K562 (cell line): ENCODE data around the gene CCDC50. TPM values are rescaled to one million over a fixed set of nuclear protein-coding genes. Genes with fewer than 3 reads are reported as not detected.

Source experiments
- ATAC-seq: fragments of 200-7000 bp; cut with Tn5 transposase; 3 replicates; pipeline ENCODE4 v1.9.1; 2020; ENCODE audit warnings: moderate library complexity
- BruUV-seq: library from RNA; stranded (reverse); fragments of 400-500 nt; replicated peaks from 2 replicates; lab custom pipeline; 2021; lab: Mats Ljungman, UMichigan
- CTCF ChIA-PET: fragments of 300-600 bp; formaldehyde crosslinking; extraction: SDS; loops from one replicate; lab custom pipeline; 2021; ENCODE audit warnings: low intra/inter-chr PET ratio; lab: Yijun Ruan, JAX
- POLR2A ChIA-PET: fragments of 300-600, 350-650 bp; sonication (Branson Sonifier 250); formaldehyde crosslinking; extraction: SDS; loops from one replicate; lab custom pipeline; 2021; ENCODE audit warnings: antibody characterized with exemption, inconsistent platforms; lab: Yijun Ruan, JAX
- DNase-seq, 4 experiments: peaks; one replicate each; pipeline versions ENCODE4 v3.0.0 to v3.0.0-alpha.2; 2011 to 2018; ENCODE audit warnings: low spot score in 3 of 4, mixed read lengths in 3 of 4; ENCODE audit errors: extremely low read depth in 1 of 4
- FAIRE-seq: peaks from 2 replicates; lab custom pipeline; 2011; peaks lifted over from hg19 to GRCh38; lab: Jason Lieb, UNC
- H2AFZ ChIP-seq: 2 replicates; pipeline ENCODE4 v1.6.0; 2011; ENCODE audit warnings: low read depth, low read length, control low read depth, inconsistent platforms
- H3K27ac ChIP-seq: fragments of 200-600 bp; 3 replicates; pipeline ENCODE4 v1.8.0; 2011; ENCODE audit warnings: low read depth, mild to moderate bottlenecking, control low read depth, inconsistent platforms, low read length, moderate library complexity, mixed read lengths; ENCODE audit errors: extremely low read depth
- H3K27me3 ChIP-seq, 2 experiments: fragments of 300-600 bp in 1 of 2; 2 replicates in 1 of 2; 3 replicates in 1 of 2; pipeline versions ENCODE4 v1.6.0 to v1.8.0; 2011; ENCODE audit warnings: inconsistent platforms in 2 of 2, low read length in 2 of 2, mild to moderate bottlenecking in 1 of 2, mixed read lengths in 1 of 2, moderate library complexity in 1 of 2; ENCODE audit not compliant: control insufficient read depth in 2 of 2, insufficient read depth in 2 of 2
- H3K36me3 ChIP-seq: fragments of 300-600 bp; 3 replicates; pipeline ENCODE4 v1.8.0; 2011; ENCODE audit warnings: mild to moderate bottlenecking, low read length, inconsistent platforms; ENCODE audit not compliant: control insufficient read depth, insufficient read depth
- H3K4me1 ChIP-seq, 2 experiments: fragments of 200-600 bp in 1 of 2; replicated peaks in 1 of 2; 2 replicates in 1 of 2; 3 replicates in 1 of 2; pipeline versions ENCODE4 v1.5.1 to v1.8.0; 2011; ENCODE audit warnings: inconsistent platforms in 2 of 2, low read length in 2 of 2, mild to moderate bottlenecking in 1 of 2, mixed read lengths in 1 of 2, moderate library complexity in 1 of 2; ENCODE audit not compliant: control insufficient read depth in 2 of 2, insufficient read depth in 2 of 2
- H3K4me2 ChIP-seq: 2 replicates; pipeline ENCODE4 v1.6.1; 2011; ENCODE audit warnings: low read length, control low read depth, inconsistent platforms, mixed read lengths; ENCODE audit not compliant: insufficient read depth
- H3K4me3 ChIP-seq: fragments of 200-600 bp; sonication (generic), shearing (Covaris generic); 2 replicates; pipeline ENCODE4 v1.5.1; 2016; ENCODE audit warnings: control low read depth, inconsistent platforms
- H3K79me2 ChIP-seq: fragments of 200-600 bp; 3 replicates; pipeline ENCODE4 v1.8.0; 2011; ENCODE audit warnings: low read length, inconsistent platforms; ENCODE audit not compliant: control insufficient read depth, insufficient read depth
- H3K9ac ChIP-seq, 2 experiments: 2 replicates each; pipeline versions ENCODE4 v1.6.0 to v1.6.1; 2011; ENCODE audit warnings: low read depth in 2 of 2, low read length in 2 of 2, control low read depth in 1 of 2, inconsistent platforms in 1 of 2, mild to moderate bottlenecking in 1 of 2, mixed read lengths in 1 of 2; ENCODE audit not compliant: insufficient read depth in 1 of 2
- H3K9me1 ChIP-seq: one replicate; pipeline ENCODE4 v1.6.0; 2011; ENCODE audit warnings: inconsistent platforms, mild to moderate bottlenecking, low read length, moderate library complexity; ENCODE audit not compliant: control insufficient read depth, insufficient read depth
- H3K9me3 ChIP-seq: replicated peaks from 2 replicates; pipeline ENCODE4 v1.5.1; 2011; ENCODE audit warnings: low read depth, low read length, inconsistent platforms; ENCODE audit not compliant: control insufficient read depth, insufficient read depth
- H4K20me1 ChIP-seq: replicated peaks from 2 replicates; pipeline ENCODE4 v1.6.1; 2011; ENCODE audit warnings: low read length, inconsistent platforms, mixed read lengths; ENCODE audit not compliant: control insufficient read depth, insufficient read depth
- E2F3 ChIP-seq: fragments of 250-450 bp; sonication (Bioruptor Pico); IDR thresholded peaks from 2 replicates; pipeline ENCODE4 v1.4.0; 2020; ENCODE audit warnings: mild to moderate bottlenecking
- NR3C1 ChIP-seq: sonication (generic); formaldehyde crosslinking; IDR thresholded peaks from 2 replicates; pipeline ENCODE4 v1.8.1; 2022; ENCODE audit warnings: missing genetic modification reagents
- ZNF174 ChIP-seq: fragments of 250-450 bp; sonication (Bioruptor Pico); IDR thresholded peaks from 2 replicates; pipeline ENCODE4 v1.4.0; 2020; ENCODE audit warnings: mild to moderate bottlenecking
- WGBS: fragments of 100-300 bp; shearing (Covaris generic); methylation state at CpG from one replicate; pipeline ENCODE4 v1.1.6; 2016; ENCODE audit warnings: low coverage, mixed read lengths; ENCODE audit not compliant: insufficient coverage; ENCODE audit errors: missing lambda C conversion rate; 5-methylcytosine and 5-hydroxymethylcytosine counted together
- in situ Hi-C: fragments of 300-500 bp; cut with MboI; formaldehyde crosslinking; loops from 4 replicates; pipeline ENCODE4 v1.15.0; 2018; ENCODE audit warnings: inconsistent platforms, mixed read lengths
- intact Hi-C: fragments of 100-400 bp; cut with micrococcal nuclease; formaldehyde crosslinking; loops from 2 replicates; pipeline ENCODE4 v1.14.2; 2022
- polyA plus RNA-seq, 8 experiments: library from polyadenylated mRNA; depleted of rRNA in 4 of 8; stranded (reverse) in 5 of 8; unstranded in 3 of 8; fragments of >200 nt; fragmentation: Nextera tagmentation in 2 of 8; fragmentation: Illumina TruSeq in 1 of 8; extraction: Ambion mirVana in 2 of 8; extraction: Trizol in 1 of 8; gene quantifications; 2 replicates each; pipeline versions ENCODE4 v1.2.1 to v1.2.3, GENCODE V29; 2011 to 2014; ENCODE audit warnings: inconsistent platforms in 1 of 8, missing spikeins in 1 of 8
- total RNA-seq, 7 experiments: library from RNA; depleted of rRNA in 6 of 7; stranded (reverse); fragments of >200 nt in 6 of 7; fragmentation: Illumina TruSeq in 2 of 7; extraction: Trizol in 2 of 7; gene quantifications; 2 replicates each; pipeline versions ENCODE4 v1.2.1 to v1.2.3, GENCODE V29; 2011 to 2021; ENCODE audit warnings: low replicate concordance in 1 of 7
- TF ChIP-seq, protein P1 (sequence below): sonication (generic); formaldehyde crosslinking; IDR thresholded peaks from 2 replicates; pipeline ENCODE4 v1.8.1; 2023; ENCODE audit warnings: mild to moderate bottlenecking, missing genetic modification reagents
- TF ChIP-seq, protein P2 (sequence below): fragments of 200-800 bp; sonication (Bioruptor generic); IDR thresholded peaks from 2 replicates; pipeline ENCODE4 v1.6.1; 2016; ENCODE audit warnings: missing genetic modification characterization, missing compliant biosample characterization

CCDC50 gene
- total and polyA plus RNA-seq, 9 of the 15 experiments (the other 6 are each of a cell fraction or from before 2014, with no cell fraction given): 8.4 to 63.4 (median 40.4) TPM

DNA sequence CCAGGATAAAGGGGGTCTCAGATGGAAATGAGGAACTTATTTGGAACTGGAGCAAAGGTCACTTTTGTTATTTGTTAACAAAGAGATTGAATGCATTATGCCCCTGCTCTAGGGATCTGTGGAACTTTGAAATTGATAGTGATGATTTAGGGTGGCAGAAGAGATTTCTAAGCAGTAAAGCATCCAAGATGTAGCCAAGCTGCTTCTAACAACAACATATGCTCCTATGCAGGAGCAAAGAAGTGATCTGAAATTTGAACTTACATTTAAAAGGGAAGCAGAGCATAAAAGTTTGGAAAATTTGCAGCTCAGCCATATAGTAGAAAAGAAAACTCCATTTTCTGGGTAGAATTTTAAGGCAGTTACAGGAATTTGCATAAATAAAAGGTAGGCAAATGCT lies 30.3 kb upstream of the CCDC50 start (continued):
- no peak for TF ChIP-seq E2F3 (CRISPR knock-in tag)
- no peak for TF ChIP-seq NR3C1 (CRISPR knock-in tag)

DNA sequence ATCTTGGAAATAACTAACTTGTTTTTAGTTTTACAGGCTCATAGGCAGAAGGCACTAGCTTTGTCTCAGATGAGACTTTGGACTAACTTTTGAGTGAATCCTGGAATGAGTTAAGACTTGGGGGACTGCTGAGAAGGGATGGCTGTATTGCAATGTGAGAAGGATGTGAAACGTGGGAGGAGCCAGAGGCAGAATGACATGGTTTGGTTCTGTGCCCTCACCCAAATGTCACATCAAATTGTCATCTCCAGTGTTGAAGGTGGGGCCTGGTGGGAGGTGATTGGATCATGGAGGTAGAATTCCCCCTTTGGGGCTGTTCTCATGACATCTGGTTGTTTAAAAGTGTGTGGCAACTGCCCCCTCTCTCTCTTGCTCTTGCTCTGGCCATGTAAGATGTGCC lies 28.8 kb upstream of the CCDC50 start:
- CTCF ChIA-PET: no interaction called here
- Histone ChIP-seq H3K9ac (no peak overlapping the region), H3K4me2 (no peak overlapping the region), H2AFZ (no peak overlapping the region), H3K4me3 (no peak overlapping the region), H3K4me1 (no peaks in the 10 kb centered on the region; a peak in 1 of 5 replicates), H4K20me1 (no peaks in the 10 kb centered on the region), H3K36me3 (no peaks in the 10 kb centered on the region), H3K9me1 (no peaks in the 10 kb centered on the region), H3K27ac (no peak overlapping the region), H3K27me3 (peaks cover 0 to 3% of the 10 kb centered on the region in 2 experiments; a peak in 2 of 5 replicates), H3K9me3 (no peaks in the 10 kb centered on the region), H3K79me2 (no peaks in the 10 kb centered on the region)
- intact Hi-C loops (no loop called here), in situ Hi-C loops (no loop called here)
- no TSS peak for BruUV-seq
- FAIRE-seq (no peak), DNase-seq (no peak), ATAC-seq (no peak)
- TF ChIP-seq ZNF174: no peak
- TF ChIP-seq, protein P1, sequence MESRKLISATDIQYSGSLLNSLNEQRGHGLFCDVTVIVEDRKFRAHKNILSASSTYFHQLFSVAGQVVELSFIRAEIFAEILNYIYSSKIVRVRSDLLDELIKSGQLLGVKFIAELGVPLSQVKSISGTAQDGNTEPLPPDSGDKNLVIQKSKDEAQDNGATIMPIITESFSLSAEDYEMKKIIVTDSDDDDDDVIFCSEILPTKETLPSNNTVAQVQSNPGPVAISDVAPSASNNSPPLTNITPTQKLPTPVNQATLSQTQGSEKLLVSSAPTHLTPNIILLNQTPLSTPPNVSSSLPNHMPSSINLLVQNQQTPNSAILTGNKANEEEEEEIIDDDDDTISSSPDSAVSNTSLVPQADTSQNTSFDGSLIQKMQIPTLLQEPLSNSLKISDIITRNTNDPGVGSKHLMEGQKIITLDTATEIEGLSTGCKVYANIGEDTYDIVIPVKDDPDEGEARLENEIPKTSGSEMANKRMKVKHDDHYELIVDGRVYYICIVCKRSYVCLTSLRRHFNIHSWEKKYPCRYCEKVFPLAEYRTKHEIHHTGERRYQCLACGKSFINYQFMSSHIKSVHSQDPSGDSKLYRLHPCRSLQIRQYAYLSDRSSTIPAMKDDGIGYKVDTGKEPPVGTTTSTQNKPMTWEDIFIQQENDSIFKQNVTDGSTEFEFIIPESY (CRISPR knock-in tag): no peak
- TF ChIP-seq, protein P2, sequence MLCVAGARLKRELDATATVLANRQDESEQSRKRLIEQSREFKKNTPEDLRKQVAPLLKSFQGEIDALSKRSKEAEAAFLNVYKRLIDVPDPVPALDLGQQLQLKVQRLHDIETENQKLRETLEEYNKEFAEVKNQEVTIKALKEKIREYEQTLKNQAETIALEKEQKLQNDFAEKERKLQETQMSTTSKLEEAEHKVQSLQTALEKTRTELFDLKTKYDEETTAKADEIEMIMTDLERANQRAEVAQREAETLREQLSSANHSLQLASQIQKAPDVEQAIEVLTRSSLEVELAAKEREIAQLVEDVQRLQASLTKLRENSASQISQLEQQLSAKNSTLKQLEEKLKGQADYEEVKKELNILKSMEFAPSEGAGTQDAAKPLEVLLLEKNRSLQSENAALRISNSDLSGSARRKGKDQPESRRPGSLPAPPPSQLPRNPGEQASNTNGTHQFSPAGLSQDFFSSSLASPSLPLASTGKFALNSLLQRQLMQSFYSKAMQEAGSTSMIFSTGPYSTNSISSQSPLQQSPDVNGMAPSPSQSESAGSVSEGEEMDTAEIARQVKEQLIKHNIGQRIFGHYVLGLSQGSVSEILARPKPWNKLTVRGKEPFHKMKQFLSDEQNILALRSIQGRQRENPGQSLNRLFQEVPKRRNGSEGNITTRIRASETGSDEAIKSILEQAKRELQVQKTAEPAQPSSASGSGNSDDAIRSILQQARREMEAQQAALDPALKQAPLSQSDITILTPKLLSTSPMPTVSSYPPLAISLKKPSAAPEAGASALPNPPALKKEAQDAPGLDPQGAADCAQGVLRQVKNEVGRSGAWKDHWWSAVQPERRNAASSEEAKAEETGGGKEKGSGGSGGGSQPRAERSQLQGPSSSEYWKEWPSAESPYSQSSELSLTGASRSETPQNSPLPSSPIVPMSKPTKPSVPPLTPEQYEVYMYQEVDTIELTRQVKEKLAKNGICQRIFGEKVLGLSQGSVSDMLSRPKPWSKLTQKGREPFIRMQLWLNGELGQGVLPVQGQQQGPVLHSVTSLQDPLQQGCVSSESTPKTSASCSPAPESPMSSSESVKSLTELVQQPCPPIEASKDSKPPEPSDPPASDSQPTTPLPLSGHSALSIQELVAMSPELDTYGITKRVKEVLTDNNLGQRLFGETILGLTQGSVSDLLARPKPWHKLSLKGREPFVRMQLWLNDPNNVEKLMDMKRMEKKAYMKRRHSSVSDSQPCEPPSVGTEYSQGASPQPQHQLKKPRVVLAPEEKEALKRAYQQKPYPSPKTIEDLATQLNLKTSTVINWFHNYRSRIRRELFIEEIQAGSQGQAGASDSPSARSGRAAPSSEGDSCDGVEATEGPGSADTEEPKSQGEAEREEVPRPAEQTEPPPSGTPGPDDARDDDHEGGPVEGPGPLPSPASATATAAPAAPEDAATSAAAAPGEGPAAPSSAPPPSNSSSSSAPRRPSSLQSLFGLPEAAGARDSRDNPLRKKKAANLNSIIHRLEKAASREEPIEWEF (CRISPR knock-in tag): no peak
- POLR2A ChIA-PET: no interaction called here
- WGBS: 0% methylated on average over 1 of the region's 1 CpG
